GM21528 (cell line): Measurements from ENCODE around the gene CD34.
"Not testable (repeated sequence)": the region's sequence is repeated elsewhere in the genome, so short reads cannot be mapped to it uniquely, and the experiment has no call there.

ENCODE experiments used
- ATAC-seq: cut with Tn5 transposase; IDR thresholded peaks from one replicate; pipeline ENCODE4 v1.9.1; 2021; ENCODE audit warnings: mild to moderate bottlenecking, moderate library complexity; ENCODE audit not compliant: unreplicated experiment, low FRiP score

The CD34 gene

DNA sequence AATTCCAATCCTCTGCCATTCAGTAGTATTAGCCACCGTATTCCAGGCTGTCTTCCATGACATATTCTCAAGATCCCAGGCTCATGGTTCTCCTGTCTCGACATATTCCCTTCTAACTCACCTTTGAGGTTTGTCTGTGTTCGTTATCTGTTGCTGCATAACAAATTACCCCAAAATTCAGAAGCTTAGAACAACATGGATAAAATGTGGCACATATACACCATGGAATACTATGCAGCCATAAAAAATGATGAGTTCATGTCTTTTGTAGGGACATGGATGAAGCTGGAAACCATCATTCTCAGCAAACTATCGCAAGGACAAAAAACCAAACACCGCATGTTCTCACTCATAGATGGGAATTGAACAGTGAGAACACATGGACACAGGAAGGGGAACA, 33.0 kb downstream of the CD34 start:
- not testable (repeated sequence) for ATAC-seq

GRCh38 chr1:207876131-207876530, 34.8 kb downstream of the CD34 start:
- no peak for ATAC-seq

DNA sequence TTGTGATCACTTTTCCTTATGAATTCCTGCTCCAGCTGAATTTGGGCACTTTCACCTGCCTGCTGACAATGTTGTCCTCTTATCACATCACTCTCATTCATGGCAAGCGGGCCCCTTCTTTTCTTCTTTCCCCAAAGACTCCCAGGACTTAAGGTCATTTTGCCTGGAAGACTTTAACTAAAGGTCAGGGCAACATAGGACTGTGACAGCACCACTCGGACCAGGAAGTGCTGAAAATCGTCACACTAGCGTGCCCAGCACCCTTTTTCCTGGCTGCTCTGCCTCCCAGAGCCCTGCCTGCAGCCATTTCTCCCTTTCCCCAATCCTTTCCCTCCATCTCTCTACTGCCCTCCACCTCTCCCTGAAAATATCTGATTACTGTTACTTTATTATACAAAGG, 35.4 kb downstream of the CD34 start:
- no peak for ATAC-seq

- no peak for ATAC-seq
Observed at GRCh38 chr1:207873055-207873890, 37.7 kb downstream of the CD34 start.

DNA sequence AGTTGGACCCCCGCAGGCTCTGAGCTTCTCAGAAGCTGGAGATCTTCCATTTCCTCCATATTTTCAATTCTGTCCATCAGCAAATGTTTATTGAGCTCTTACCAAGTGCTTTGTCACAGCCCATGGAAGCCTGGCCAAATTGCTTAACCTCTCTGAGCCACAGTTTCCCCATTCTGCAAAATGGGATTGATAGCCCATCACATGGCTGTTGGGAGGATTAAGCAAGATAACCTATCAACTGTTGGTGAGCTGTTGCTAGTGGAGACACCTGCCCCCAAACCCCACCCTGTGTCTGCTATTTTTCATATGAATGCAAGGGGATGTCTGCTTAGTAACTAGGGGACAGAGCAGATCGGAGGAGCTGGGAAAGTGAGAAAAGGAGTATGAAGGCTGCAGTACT, 38.3 kb downstream of the CD34 start:
- no peak for ATAC-seq

DNA sequence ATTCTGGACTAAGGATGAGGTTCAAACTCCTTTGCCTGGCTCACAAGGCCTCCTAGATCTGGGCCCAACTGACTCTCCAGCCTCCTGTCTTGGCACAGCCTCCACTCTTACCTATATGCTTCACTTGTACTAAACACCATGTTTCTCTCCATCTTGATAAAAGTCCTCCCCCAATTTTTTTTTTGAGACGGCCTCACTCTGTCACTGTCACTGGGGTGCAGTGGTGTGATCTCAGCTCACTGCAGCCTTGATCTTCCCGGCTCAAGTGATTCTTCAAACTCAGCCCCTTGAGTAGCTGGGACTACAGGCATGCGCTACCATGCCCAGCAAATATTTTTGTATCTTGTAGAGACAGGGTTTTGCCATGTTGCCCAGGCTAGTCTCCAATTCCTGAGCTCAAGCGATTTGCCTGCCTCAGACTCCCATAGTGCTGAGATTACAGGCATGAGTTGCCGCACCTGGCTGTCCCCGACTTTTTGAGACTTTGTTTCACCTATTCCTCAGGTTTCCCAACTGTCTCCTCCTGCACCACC, 39.7 kb downstream of the CD34 start:
- ATAC-seq = no peak

DNA sequence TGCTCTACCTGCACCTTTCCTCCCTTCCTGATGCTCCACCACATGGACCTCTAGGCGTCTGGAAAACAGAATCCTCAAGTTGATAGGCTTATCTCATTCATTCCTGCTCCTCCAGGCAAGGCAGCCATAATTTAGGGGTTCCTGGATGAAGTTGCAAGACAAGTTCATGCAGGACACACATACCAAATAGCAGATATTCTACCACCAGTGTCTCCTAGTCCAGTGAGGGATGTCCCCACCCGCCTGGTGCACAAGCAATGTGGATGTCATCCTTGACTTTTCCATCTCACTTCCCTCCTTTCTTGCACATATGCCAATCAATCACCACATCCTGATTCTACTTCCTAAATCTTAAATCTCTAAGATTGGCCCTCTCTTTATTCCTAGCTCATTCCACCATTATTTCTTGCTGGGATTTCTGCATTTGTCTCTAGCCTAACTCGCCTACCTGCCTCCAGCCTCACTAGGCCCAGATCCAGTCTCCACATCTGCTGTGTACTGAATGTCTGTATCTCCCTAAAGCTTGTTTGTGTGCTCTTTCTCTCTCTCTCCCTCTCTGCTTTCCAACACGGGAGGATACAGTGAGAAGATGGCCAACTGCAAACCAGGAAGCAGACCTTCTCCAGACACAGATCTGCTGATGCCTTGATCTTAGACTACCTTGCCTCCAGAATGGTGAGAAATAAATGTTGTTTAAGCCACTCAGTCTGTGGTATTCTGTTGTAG, 40.5 kb downstream of the CD34 start:
- ATAC-seq = no peak

GRCh38 chr1:207869859-207870258, 41.1 kb downstream of the CD34 start:
- no peak for ATAC-seq

GRCh38 chr1:207868774-207869721, 41.9 kb downstream of the CD34 start:
- peak; percentile 70 for ATAC-seq

DNA sequence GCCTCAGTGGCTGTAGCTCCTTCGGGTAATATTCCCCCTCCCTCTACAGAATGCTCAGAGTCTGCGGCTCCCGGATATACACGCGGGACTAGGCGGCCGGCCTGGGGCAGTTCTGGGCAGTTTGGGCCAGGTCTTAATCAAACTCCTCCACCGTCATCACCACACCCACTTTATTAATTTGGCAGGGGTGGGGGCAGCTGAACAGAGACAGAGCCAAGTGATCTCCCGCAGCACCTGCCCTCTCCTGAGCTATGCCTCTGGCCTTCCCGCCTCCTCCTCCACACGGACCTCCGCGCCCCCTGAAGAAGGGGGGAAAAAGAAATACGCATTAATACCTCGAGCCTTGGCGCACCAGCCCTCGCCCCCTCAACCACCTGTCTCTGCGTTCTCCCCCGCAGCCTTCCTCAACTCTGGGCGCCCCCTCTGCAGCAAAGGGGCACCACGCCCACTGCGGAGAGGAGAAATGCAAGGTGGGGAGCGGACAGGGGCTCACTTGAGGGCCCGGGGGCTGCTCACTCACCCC, 42.6 kb downstream of the CD34 start:
- ATAC-seq = peak; percentile 11

DNA sequence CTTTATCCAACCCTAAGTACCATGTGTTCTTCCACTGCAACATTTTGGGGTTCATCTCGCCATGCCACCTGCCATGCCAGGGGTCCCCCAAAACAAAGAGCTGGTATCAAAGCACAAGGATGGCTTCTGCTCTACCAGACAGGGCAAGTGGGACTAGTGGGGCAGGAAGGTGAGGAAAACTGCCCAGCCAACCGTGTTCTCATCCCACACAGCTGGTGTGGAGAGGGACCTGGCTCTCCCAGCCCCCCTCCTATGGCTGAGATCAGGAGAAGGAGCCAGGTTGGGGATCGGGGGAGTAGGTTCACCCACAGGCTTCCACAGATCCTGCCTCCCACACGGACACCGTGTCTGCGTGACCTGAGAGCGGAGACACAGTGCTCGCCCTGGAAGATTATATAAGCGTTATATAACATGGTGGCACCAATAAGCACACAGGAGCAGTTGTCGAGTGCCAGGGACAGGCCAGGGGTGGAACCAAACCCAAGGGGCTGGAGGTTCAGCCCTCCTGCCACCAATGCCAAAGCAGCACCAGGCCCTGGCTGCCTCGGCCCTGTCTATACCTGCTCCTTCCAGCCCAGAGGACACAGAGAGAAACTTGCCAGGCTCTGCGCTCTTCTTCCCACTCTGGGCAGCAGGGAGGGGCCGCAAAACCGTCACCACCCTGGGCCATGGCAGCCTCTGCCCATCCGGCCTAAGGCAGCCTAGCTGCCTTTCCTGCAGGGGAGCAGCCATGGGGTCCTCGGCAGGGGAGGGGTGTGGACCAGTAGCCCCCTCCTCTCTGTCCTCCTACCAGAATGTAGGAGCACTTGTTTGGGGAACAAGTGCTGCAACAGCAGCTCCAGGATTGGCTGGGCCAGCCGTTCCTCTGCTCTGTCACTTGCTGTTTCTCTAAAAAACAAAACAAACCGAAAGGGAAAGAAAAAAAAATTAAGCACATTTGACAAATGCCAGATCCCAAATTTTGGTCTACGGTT, 43.5 kb downstream of the CD34 start:
- ATAC-seq = no peak

DNA sequence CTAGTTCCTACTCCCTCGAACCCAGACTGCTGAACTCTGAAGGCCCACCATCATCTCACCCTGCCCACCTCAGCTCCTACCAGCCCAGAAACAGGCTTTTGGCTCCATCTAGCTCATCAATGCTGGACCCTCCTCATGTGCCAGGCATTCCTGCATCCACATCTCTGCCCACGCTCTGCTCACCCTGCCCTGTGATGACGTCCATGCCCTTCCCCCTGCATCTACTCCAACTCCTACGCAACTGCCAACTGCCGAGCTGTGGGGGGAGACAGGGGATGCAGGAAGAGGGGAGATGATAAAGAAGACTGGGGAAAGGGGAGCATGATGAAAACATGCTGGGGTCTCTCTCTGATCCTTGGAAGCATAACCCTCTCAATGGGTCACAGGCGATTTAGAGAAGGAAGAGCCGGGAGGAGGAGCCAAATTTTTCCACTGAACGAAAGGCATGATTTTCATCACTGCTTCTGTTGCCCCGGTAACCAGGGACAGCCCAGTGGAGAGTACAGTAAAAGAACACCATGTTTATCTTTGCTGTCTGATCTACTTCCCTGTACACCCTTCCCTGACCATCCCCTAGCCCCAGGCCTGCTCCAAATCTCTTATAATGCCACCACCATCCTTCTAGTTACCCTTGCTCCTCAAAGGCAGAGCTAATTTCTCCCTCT, 44.3 kb downstream of the CD34 start:
- no peak for ATAC-seq

GRCh38 chr1:207863893-207864535, 46.9 kb downstream of the CD34 start:
- ATAC-seq = peak; percentile 46

GRCh38 chr1:207862241-207862787, 48.6 kb downstream of the CD34 start:
- ATAC-seq = no peak

DNA sequence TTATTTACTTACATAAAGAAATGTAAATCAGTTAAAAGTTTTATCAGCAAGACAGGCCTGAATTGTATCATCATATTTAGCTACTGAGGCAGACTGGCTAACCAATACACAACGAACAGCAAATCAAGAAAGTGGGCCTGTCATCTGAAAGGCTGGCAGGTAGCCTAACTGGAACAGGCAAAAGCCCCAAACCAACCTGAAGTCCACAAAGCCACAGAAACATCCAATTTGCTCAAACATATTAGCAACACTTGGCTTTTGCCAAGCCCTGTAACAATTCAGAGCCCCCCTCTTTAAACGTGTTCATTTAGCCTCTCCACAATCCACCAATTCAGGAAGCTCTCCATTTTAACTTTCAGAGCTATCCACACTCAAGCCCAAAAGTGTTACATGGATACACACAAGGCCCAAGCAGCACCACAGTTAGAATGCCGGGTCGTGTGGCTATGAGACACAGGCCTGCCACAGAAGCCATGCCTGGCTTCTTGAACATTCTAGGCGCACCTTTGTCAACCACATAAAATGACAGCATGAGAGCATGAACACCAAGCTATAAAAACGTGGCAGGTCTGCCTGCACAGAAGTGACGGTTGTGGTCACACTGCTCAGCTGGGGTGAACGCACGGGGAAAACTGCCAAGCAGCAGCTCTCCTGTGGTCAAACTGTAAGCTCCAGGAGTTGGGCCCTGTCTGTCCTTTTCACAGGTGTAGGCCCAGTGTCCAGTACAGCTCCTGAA, 49.3 kb downstream of the CD34 start:
- ATAC-seq = no peak

- ATAC-seq = no peak
Observed at GRCh38 chr1:207860531-207860930, 50.4 kb downstream of the CD34 start.

- ATAC-seq = no peak
Observed at GRCh38 chr1:207858806-207859205, 52.1 kb downstream of the CD34 start.
